Amniotic stem cell (primary cell): ENCODE data around the gene ZMYM3.

Experiments
- DNase-seq: peaks from one replicate; lab custom pipeline; 2025; lab: John Stamatoyannopoulos, UW

Gene ZMYM3

GRCh38 chrX:71253253-71254091 lies 468 bp downstream of the ZMYM3 start:
- no peak for DNase-seq

- DNase-seq: no peak
Measured at GRCh38 chrX:71252221-71252620, 1.7 kb downstream of the ZMYM3 start.

GRCh38 chrX:71251466-71251973 lies 2.4 kb downstream of the ZMYM3 start:
- DNase-seq: no peak

GRCh38 chrX:71250841-71251240 lies 3.1 kb downstream of the ZMYM3 start:
- DNase-seq: no peak

- no peak for DNase-seq
Measured at GRCh38 chrX:71245159-71245558, 8.8 kb downstream of the ZMYM3 start.

- DNase-seq: no peak
Measured at GRCh38 chrX:71244359-71245128, 9.4 kb downstream of the ZMYM3 start.

- no peak for DNase-seq
Measured at GRCh38 chrX:71241301-71241700, 12.6 kb downstream of the ZMYM3 start.

GRCh38 chrX:71239781-71240180 lies 14.2 kb downstream of the ZMYM3 start:
- no peak for DNase-seq

GRCh38 chrX:71236836-71237235 lies 17.1 kb downstream of the ZMYM3 start:
- DNase-seq: no peak

- DNase-seq: no peak
Measured at GRCh38 chrX:71235482-71235881, 18.5 kb downstream of the ZMYM3 start.

- no peak for DNase-seq
Measured at GRCh38 chrX:71228063-71228642, 25.8 kb downstream of the ZMYM3 start.

- DNase-seq: no peak
Measured at GRCh38 chrX:71227370-71228062, 26.4 kb downstream of the ZMYM3 start.

GRCh38 chrX:71225676-71226075 lies 28.3 kb downstream of the ZMYM3 start:
- no peak for DNase-seq

- DNase-seq: no peak
Measured at GRCh38 chrX:71225009-71225408, 28.9 kb downstream of the ZMYM3 start.

GRCh38 chrX:71224098-71224708 lies 29.7 kb downstream of the ZMYM3 start:
- DNase-seq: no peak

- no peak for DNase-seq
Measured at GRCh38 chrX:71222929-71223328, 31.0 kb downstream of the ZMYM3 start, which contains the start of gene GJB1. GJB1 (plus strand) TSS chrX:71223224; CDS start chrX:71223708, 484 bp downstream.

- DNase-seq: no peak
Measured at GRCh38 chrX:71221145-71221544, 32.8 kb downstream of the ZMYM3 start.

GRCh38 chrX:71217298-71217697 lies 36.6 kb downstream of the ZMYM3 start:
- DNase-seq: no peak

GRCh38 chrX:71216485-71216884 lies 37.5 kb downstream of the ZMYM3 start:
- DNase-seq: no peak

- DNase-seq: no peak
Measured at GRCh38 chrX:71215338-71215912, 38.5 kb downstream of the ZMYM3 start.
